Activated gamma-delta T cell (primary cell): ENCODE data around the gene HLCS.

ENCODE experiments used
- DNase-seq: peaks from one replicate; lab custom pipeline; 2025; lab: John Stamatoyannopoulos, UW

The HLCS gene

DNA sequence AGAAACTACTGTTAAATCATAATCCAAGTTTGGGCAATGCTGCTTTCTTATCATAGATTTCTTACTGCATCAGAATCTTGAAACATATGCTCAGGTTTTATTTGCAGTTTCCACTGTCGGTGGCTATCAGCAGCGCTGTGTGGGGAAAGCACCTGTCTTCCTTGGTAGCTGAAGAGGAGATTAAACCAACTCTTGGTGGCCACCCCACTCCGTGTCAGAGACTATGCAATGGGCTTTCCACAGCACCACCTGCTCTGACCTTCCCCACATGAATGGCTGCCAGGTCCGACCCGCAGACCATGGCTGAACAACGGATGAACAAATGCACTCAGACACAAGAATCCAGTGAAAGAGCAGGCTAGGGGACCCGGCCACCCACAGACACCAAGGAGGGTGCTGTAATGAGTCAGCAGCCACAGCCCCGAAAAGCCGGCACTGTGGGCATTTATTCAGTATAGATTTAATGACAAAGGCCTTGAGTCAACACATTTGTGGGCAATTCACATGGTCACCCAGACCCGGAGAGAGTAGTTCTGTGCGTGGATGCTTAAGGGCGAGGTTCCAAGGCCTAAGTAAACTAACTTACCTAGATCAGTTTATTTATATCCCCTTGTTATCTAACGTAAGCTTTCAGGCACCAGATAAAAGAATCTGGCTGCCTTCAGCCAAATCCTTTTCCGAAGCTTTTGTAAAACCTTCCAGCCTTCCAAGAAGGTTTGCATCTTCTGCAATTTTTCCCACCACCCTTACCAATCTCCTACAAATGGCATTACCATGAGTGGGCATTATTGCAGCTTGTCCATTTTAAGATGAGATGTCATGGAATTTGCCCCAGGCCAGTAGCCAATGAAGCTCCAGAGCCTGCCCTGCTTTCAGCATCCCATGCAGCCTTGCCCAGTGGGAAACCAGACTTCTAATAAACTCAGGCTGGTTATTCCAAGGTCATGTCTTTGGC is 82.7 kb downstream of the HLCS start:
- DNase-seq = no peak

DNA sequence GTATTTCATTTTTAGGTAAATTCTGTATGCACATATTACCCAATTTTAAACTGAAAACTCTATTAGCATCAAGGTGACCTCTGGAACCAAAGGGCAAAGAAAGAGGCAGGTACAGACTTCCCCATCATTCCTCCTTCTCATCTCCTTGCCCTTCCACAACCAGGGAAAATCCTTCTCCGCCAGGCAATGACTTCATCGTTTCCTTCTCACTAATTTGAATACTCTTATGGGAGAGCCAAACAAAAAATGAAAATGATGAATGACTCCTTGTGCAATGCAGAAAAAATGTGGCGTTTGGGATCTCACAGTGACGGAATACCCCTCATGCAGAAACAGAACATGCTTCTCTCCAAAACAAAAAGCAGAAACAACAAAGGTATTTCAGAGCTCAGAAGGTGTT is 83.7 kb downstream of the HLCS start:
- no peak for DNase-seq

DNA sequence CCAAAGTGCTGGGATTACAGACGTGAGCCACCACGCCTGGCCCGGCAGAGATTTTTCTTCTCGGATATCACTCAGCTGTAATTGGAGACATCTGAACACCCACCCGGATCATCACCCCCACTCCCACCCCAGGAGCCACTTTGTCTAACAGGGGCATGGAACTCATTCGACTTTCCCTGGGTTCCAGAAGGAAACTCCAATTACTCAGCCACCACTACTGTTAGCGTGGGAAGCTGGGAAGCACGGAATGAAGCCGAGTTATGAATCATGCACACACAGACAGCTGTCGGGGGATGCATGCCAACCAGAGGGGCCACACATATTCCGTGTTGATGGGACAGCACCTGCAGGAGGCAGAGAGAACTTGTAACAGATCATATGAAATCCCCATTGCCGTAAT is 85.2 kb downstream of the HLCS start:
- no peak for DNase-seq

DNA sequence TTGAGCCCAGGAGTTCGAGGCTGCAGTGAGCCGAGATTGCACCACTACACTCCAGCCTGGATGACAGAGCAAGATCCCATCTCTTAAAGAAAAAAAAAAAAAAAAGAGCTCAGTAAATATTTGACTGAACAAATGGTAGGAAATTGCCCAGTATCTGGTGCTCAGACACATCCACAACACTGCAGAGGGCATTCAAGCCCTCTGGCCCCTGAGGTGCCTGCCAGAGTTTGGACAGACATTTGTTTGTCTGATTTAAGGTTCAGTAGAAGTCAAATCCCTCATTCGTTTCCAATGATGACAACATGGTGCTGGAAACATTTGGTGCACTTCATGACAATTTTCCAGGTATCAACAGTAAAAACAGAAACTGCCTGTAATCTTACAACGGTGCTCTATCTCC is 86.6 kb downstream of the HLCS start:
- DNase-seq = no peak

DNA sequence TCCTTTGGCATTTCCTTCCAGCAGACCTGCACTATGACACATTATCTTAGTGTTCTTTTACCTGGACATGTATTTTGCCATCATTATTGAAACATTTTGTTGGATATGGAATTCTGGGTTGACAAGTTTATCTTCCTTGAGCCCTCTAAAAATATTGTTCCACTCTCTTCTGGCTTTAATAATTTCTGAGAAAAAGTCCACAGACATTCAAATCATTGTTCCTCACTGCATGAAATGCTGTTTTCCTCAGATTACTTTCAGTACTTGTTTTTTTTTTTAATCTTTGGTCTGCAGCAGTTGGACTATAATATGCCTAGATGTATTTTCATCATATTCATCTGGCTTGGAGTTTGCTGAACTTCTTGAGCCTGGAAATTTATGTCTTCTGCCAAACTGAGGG is 88.7 kb downstream of the HLCS start:
- no peak for DNase-seq

DNA sequence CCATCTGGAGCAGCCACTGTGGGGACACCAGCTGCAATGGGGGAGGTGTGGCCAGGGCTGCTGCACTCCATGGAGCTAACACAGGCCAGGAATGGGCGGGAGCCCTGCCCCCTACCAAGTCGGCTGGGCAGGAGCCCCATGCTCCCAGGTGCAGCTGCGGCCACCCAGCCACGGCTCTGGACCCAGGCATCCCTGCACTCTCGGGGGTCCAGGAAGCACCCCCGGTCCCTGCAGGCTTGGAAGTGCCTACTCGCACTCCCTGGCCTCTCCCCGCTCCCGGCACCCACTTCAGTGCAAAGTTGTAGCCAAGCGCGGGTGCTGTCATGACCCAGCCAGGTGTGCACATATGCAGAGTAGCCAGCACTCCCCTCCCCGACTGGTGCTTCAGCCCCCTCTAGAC is 91.8 kb downstream of the HLCS start:
- DNase-seq = no peak

DNA sequence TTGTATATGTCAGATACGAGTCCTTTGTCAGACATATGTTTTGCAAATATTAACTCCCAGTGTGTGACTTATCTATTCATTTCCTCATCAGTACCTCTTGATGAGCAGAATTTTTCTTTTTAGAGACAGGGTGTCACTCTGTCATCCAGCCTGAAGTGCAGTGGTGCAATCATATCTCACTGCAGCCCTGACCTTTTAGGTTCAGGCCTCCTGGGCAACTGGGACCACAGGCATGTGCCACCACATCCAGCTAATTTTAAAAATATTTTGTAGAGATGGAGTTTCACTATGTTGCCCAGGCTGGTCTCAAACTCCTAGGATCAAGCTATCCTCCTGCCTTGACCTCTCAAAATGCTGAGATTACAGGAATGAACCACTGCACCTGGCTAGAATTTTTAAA is 93.0 kb downstream of the HLCS start:
- no peak for DNase-seq

DNA sequence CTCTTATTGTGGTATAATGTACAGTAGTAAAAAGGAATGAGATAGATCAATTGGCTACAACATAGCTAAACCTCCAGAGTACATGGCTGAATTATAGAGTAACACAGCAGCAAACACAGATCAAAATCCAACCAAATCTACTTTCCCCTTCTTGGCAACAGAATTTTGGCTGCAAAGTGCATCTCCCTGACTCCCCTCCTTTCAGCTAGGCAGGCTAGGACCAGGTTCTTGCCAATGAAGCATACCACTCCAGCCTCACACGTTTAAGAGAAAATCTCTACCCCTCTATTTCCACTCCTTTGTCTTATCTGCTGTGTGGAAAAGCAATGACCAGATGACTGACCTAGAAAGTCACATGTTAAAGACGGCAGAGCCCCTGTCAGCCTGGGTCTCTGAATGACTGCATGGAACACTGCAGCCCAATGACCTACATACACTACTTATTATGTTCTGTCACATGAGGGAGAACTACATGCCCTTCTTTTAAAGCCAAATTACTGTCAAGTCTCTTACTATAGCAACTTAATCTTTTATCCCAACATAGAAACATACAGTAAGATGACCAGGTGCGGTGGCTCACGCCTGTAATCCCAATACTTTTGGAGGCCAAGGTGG is 99.1 kb downstream of the HLCS start:
- DNase-seq = no peak

DNA sequence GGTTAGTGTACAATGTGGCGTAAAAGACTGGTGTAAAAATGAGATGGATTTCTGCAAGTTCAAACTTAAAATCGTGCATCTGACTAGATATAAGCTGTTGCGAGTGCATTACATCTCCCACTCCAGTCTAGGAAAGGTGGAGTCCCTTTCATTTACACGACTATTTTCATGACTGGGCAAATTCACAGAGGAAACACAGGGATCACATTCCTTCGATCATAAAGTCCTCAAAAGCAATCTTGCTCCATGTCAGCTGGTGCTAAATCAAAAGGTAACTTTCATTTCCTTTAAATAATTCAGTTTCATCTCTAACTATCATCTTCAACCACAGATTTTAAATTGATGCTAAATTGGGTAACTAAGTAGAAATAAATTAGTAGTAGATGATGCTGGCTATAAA is 100.0 kb downstream of the HLCS start:
- no peak for DNase-seq

DNA sequence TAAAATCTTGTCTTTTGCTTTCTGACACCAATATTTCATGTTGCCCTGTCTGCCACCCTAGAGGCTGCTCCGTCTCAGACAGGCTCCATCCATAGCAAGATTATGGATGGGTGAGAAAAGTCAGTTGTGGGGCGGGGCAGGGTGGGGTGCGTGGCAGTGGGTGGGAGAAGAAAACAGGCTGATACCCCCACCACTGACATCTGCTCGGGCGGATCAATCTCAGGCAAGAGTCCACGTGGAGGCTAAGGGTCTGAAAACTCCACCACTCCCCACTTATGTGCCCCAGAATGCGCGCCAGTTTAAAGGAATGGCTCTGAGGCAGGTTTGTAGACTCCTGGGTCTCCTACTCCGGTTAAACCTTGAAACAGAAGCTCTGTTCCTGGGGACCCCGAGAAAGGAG is 101.5 kb downstream of the HLCS start:
- no peak for DNase-seq

DNA sequence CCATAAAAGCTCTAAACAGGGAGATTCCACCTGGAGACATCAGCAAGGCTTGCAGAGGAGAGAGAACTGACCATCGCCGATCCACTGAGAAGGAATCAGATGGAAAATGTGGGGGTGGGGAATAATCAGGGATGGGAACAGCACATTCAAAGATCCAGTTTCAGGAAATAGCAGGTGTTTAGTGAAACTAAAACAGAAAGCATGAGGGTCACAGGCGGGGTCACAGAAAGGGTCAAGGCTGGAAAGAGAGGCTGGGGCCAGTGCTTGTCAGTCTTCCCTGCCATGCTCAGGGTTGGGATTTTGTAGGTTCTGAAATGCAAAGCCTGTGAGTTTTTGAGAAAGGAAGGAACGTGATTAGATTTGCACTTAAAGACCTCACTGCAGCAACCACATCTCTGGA is 103.2 kb downstream of the HLCS start:
- no peak for DNase-seq

DNA sequence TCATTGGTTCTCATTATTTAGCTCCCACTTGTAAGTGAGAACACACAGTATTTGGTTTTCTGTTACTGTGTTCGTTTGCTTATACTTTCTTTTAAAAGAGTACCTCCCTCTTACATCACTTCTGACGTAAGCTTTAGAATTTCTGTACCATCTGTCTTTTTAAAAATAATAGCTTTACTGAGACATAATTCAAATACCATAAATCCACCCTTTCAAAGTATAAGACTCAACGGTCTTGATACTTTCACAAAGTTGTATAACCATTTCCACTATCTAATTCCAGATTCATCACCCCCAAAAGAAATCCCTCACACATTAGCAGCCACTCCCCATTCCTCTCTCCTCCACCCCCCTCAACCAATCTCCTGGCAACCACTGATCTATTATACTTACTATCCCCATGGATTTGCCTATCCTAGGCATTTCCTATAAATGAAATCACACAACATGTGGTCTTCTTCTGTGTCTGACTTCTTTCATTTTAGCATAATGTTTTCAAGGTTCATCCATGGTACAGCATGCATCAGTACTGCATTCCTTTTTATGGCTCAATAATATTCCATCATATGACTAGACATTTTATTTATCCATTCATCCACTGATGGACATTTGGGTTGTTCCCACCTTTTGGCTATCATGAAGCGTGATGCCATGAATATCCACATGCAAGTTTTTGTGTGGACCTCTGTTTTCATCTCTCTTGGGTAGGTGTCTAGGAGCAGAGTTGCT is 104.7 kb downstream of the HLCS start:
- DNase-seq = no peak

DNA sequence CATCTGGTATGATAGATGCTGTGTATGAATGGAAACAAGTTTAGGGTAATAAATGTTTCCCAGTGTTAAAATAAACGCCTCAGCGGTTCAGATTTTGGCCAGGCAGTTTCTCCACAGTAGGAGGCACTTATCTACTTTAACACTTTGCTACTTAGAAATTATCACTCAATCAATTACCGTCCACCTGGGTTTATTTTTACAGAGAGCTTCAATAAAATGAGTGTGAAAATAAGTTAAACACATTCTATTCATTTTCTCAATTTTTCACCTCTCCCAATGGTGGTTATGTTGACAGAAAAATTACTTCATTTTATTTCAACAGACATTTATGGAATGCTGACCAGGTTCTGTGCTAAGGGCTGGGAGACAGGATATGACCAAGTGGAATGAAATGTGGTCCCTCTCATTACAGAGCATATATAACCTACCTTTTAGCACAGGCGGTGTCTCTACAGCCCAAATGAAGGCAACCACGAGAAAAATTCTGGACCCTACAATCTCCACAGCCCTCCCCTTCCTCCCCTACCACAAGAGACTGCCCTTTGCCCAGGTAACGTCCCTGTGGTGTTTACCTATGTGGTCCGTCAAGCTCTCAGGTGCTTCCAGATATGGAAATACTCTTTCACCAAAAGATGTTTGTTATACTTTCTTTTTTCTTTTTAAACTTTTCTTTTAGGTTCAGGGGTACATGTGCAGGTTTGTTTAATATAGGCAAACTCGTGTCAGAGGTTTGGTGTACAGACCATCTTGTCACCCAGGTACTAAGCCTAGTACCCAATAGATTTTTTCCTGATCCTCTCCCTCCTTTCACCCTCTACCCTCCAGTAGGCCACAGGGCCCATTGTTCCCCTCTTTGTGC is 105.5 kb downstream of the HLCS start:
- no peak for DNase-seq

DNA sequence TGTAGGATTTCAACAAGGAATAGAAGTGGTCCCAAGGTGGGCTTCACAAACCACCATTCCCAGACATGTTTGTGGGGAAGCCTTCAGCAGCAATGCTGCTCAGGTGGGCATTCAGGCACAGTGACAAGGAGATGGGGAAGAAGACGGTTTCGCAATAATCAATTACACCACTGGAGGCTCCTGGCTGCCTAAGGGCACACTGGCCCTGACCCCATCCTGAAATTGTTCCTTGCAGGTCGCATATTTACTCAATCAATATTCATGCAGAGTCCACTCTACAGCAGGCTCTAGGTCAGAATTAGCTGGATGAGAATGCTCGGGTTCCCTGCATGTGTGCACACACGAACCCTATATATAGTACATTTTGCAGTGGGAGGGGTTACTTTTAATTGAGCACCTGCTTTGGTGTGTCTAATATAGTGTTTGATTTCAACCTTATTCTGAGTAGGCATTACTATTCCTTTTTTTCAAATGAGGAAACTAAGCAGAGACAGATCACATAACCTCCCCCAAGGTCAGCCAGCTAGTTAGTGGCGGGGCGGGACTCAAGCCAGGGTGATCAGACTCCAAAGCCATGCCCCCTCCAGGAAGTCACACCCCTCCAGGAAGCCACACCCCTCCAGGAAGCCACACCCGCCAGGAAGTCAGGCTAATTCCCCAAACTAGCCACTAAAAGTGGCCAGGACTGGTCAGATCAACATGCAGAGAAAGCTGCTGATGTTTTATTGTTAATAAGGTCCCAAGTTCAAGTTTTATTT is 106.5 kb downstream of the HLCS start:
- DNase-seq = no peak

DNA sequence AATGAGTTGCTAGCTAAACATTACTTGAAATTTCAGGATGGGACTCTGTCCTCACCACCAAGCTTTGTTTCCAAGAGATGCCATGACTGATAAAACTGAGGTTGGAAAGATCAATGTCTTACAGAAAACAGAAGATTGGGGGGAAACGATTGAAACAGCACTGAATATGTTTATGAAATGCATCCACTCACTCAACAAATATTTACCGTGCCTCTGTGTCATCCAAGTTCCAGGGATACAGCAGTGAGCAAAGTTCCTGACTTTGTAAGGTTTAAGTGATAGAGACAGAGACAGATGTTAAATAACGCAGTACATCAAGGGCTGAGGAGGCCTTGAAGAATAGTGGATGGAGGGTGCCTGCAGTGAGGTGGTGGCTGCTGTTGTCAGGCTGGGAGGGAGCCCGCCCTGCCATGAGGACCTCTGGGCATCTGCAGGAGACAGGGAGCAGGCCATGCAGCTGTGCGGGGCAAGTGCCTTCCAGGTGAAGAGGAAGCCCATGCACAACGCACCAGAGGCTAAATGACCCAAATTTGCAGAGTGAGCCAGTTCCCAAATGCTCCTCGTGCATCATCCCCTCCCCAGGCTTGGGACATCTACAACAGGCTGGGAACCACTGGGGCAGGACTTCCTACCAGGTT is 108.0 kb downstream of the HLCS start:
- no peak for DNase-seq

DNA sequence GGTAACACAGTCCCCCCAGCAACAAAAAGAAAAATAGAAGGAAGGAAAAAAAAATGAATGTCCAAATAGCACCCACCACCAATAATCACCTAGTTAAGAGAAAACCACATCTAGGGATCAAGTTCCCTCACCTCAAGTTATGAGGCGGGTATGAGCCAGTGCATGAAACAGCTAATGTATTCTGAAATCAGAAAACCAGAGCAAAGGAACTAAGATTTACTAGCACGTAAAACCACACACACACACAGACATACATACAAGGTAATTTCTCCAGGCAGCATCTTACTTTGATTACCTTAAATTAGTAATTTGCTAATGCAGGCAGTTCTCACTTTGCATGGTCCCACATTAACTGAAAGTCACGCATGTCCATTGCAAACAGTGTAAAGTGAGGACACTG is 109.8 kb downstream of the HLCS start:
- no peak for DNase-seq

DNA sequence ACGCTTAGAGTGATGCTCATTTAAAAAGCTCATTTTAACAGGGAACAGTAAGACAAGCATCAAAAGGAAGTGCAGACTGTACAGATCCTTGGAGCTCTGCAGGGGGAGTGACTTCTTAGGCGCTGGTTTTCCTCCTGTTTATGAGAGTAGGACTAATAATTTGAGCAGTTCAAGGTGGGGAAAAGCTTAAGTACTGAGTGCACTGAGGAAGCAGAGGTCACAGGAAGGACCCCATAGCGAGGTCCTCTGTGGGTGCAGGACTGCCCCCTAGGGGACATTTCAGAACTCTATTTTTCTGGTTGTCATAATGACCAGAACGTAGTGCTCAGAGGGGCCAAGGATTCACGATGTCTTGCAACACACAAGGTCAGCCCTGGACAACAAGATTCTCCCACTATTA is 112.1 kb downstream of the HLCS start:
- no peak for DNase-seq

DNA sequence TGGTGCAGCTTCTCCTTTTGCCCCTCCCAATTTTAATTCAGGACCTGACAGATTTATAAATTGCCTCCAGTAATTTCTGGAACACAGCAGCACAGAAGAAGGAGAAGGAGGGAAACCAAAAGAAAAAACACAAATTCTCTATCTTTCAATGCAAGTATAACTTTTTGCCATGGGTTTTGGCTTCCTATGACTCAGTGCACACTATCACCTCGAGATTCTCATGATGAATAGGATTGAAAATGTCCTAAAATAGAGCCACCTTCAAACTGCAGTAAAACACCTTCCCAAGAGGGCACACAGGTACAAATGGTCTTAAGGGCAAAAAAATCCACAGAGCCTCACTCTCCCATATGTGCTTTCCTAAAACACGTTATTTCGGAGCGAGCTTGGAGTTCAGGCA is 113.6 kb downstream of the HLCS start:
- no peak for DNase-seq

DNA sequence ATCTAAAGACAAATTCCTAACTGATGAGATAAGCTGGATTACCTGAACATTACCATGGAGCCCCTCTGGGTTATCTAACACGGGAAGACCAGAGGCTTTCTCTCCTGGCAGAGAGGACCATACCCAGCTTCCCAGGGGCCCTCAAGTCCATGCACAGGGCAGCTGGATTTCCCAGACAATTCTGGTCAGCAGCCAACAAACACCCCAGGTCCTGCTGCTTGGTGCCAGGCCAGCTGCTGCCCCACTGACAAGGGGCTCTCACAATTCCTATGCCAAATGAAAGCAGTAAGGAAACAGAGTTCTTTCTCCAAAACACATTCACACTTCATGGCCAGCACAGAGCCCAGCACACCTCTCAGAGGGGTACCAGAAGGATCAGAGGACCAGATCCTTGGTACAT is 114.2 kb downstream of the HLCS start:
- DNase-seq = no peak

DNA sequence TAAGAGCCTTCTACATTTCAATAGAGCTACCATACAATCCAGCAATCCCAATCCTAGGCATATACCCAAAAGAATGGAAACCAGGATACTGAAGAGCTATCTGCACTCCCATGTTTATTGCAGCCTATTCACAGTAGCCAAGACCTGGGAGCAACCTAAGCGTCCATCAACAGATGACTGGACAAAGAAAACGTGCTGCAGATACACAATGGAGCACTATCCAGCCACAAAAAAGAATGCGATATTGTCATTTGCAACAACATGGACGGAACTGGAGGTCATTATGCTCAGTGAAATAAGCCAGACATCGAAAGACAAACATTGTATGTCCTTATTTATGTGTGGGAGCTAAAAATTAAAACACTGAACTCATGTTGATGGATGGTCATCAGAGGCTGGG is 115.3 kb downstream of the HLCS start:
- no peak for DNase-seq

DNA sequence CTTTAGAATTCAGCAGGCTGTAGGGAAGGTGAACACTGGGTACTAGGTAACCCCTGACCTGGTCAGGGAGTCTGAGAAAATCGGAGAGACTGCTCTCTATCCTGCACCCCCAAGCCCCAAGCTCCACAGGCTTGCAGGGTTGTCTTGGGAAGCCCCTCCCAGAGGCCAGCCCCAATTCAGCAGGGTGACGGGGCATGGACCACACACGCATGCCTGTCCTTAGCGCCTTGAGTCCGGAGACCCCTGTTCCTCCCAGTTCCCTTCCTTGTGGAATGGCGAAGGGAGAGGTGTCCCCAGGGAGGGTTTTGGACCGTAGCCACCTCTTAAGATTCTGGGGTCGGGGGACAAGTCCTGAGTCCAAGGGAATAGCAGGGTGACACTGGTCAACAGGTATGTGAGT is 116.1 kb downstream of the HLCS start:
- no peak for DNase-seq
